Measurements from ENCODE around the gene HTR6.

GRCh38 chr1:19650416-19651140, 14.1 kb upstream of the HTR6 start:
- TF ChIP-seq EZH2 (IDR thresholded peaks at IDR 0.05; ENCODE audit: low read length, missing control alignments) (no peak), CTCF (conservative IDR thresholded peaks at IDR 0.05 in 1 of 2, IDR thresholded peaks at IDR 0.05 in 1 of 2; ENCODE audit: low read depth in 1 of 2, low read length in 2 of 2) (no peak)

Measured in fibroblast of lung (primary cell).